HepG2 (cell line): ENCODE data around the gene EID3. TPM values are rescaled to one million over a fixed set of nuclear protein-coding genes. Genes with fewer than 3 reads are reported as not detected.

ENCODE experiments used
- AGO1 ChIP-seq: fragments of 200-400 bp; formaldehyde crosslinking; IDR thresholded peaks from 2 replicates; pipeline ENCODE4 v1.6.1; 2017; ENCODE audit warnings: mild to moderate bottlenecking, low read depth, low read length, moderate library complexity; ENCODE audit not compliant: poor library complexity, severe bottlenecking
- ARID4A ChIP-seq: sonication (generic); formaldehyde crosslinking; IDR thresholded peaks from 2 replicates; pipeline ENCODE4 v1.5.0; 2020; ENCODE audit warnings: mild to moderate bottlenecking, missing genetic modification reagents, borderline replicate concordance
- GFI1 ChIP-seq: sonication (generic); formaldehyde crosslinking; IDR thresholded peaks from 2 replicates; pipeline ENCODE4 v1.5.0; 2020; ENCODE audit warnings: missing genetic modification reagents, mild to moderate bottlenecking, borderline replicate concordance
- HMG20B ChIP-seq: conservative IDR thresholded peaks from 2 replicates; pipeline ENCODE4 v1.6.1; 2016; ENCODE audit warnings: missing genetic modification reagents, missing compliant biosample characterization
- KDM4B ChIP-seq: sonication (generic); formaldehyde crosslinking; IDR thresholded peaks from 2 replicates; pipeline ENCODE4 v1.4.0; 2020; ENCODE audit warnings: missing genetic modification reagents
- MAX ChIP-seq: IDR thresholded peaks from 2 replicates; pipeline ENCODE4 v1.6.1; 2012; ENCODE audit warnings: inconsistent platforms
- NFE2L1 ChIP-seq: sonication (generic); formaldehyde crosslinking; IDR thresholded peaks from 2 replicates; pipeline ENCODE4 v1.4.0; 2020; ENCODE audit warnings: missing genetic modification reagents, mild to moderate bottlenecking, borderline replicate concordance
- NKX3-1 ChIP-seq: sonication (generic); formaldehyde crosslinking; IDR thresholded peaks from 2 replicates; pipeline ENCODE4 v1.5.0; 2020; ENCODE audit warnings: missing genetic modification reagents
- NR1H2 ChIP-seq: sonication (generic); formaldehyde crosslinking; IDR thresholded peaks from 2 replicates; pipeline ENCODE4 v1.8.1; 2022; ENCODE audit warnings: low read depth, missing genetic modification reagents, borderline replicate concordance
- RBFOX2 ChIP-seq: fragments of 200-400 bp; formaldehyde crosslinking; IDR thresholded peaks from 2 replicates; pipeline ENCODE4 v1.6.1; 2017; ENCODE audit warnings: low read depth, mild to moderate bottlenecking, low read length
- SALL2 ChIP-seq: sonication (generic); formaldehyde crosslinking; IDR thresholded peaks from 2 replicates; pipeline ENCODE4 v1.8.1; 2023; ENCODE audit warnings: mild to moderate bottlenecking, missing genetic modification reagents, inconsistent platforms
- THYN1 ChIP-seq: sonication (generic); formaldehyde crosslinking; IDR thresholded peaks from 2 replicates; pipeline ENCODE4 v1.8.1; 2023; ENCODE audit warnings: low read depth, mild to moderate bottlenecking, moderate library complexity, missing genetic modification reagents, borderline replicate concordance
- ZEB1 ChIP-seq: IDR thresholded peaks from 2 replicates; pipeline ENCODE4 v1.6.1; 2012; ENCODE audit warnings: mild to moderate bottlenecking, low read depth, inconsistent platforms; ENCODE audit not compliant: insufficient replicate concordance
- ZMYM2 ChIP-seq: sonication (generic); formaldehyde crosslinking; IDR thresholded peaks from 2 replicates; pipeline ENCODE4 v1.8.0; 2022; ENCODE audit warnings: mild to moderate bottlenecking, missing genetic modification reagents
- ZNF10 ChIP-seq: sonication (generic); formaldehyde crosslinking; IDR thresholded peaks from 2 replicates; pipeline ENCODE4 v1.4.0; 2020; ENCODE audit warnings: mild to moderate bottlenecking, low read depth, missing genetic modification reagents, borderline replicate concordance
- ZNF280D ChIP-seq: sonication (generic); formaldehyde crosslinking; IDR thresholded peaks from 2 replicates; pipeline ENCODE4 v1.5.1; 2020; ENCODE audit warnings: mild to moderate bottlenecking, missing genetic modification reagents
- ZNF367 ChIP-seq: sonication (generic); formaldehyde crosslinking; IDR thresholded peaks from 2 replicates; pipeline ENCODE4 v1.4.0; 2020; ENCODE audit warnings: missing genetic modification reagents, borderline replicate concordance
- ZNF432 ChIP-seq: sonication (generic); formaldehyde crosslinking; IDR thresholded peaks from 2 replicates; pipeline ENCODE4 v1.5.0; 2020; ENCODE audit warnings: missing genetic modification reagents, mild to moderate bottlenecking, borderline replicate concordance
- ZNF644 ChIP-seq: IDR thresholded peaks from 2 replicates; pipeline ENCODE4 v1.6.1; 2016; ENCODE audit warnings: low read depth
- ZNF784 ChIP-seq: sonication (generic); formaldehyde crosslinking; IDR thresholded peaks from 2 replicates; pipeline ENCODE4 v1.5.1; 2020; ENCODE audit warnings: missing genetic modification reagents, mild to moderate bottlenecking, borderline replicate concordance
- polyA plus RNA-seq, 8 experiments: library from polyadenylated mRNA; depleted of rRNA in 3 of 8; stranded (reverse) in 7 of 8; unstranded in 1 of 8; fragments of >200 nt; fragmentation: Illumina TruSeq in 4 of 8; extraction: Trizol in 4 of 8; gene quantifications; 2 replicates each; pipeline versions ENCODE4 v1.2.1 to v1.2.3, GENCODE V29; 2011 to 2016; ENCODE audit warnings: low read depth in 4 of 8, missing spikeins in 1 of 8, mixed read lengths in 1 of 8; ENCODE audit not compliant: insufficient read depth in 1 of 8
- total RNA-seq, 5 experiments: library from RNA; depleted of rRNA; stranded (reverse); fragments of >200 nt; fragmentation: Illumina TruSeq; extraction: Trizol; gene quantifications; 2 replicates each; pipeline ENCODE4 v1.2.3, GENCODE V29; 2016; ENCODE audit warnings: low read depth in 1 of 5

The EID3 gene
- total and polyA plus RNA-seq, 2 of the 13 experiments (the other 11 are each of a cell fraction or from before 2014, with no cell fraction given), result 0.38 to 4.5 TPM

- TF ChIP-seq ZEB1, result no peak
- TF ChIP-seq ARID4A, result peak; percentile 86; the same call in 1 of the 2 replicates
- no peak for TF ChIP-seq ZNF280D (CRISPR knock-in tag)
- no peak for TF ChIP-seq AGO1
- no peak; the same call in 1 of the 2 replicates for TF ChIP-seq GFI1 (CRISPR knock-in tag)
- TF ChIP-seq NKX3-1, result no peak
- no peak for TF ChIP-seq ZNF644
- TF ChIP-seq RBFOX2, result peak; percentile 86
- TF ChIP-seq ZNF367 (CRISPR knock-in tag), result no peak
- TF ChIP-seq THYN1, result no peak
- TF ChIP-seq HMG20B, result no peak
- TF ChIP-seq ZNF784 (CRISPR knock-in tag), result no peak
- no peak for TF ChIP-seq SALL2 (CRISPR knock-in tag)
- peak; percentile 96; the same call in 1 of the 2 replicates for TF ChIP-seq NFE2L1 (CRISPR knock-in tag)
- no peak for TF ChIP-seq ZMYM2 (CRISPR knock-in tag)
- peak; percentile 74 for TF ChIP-seq MAX
- TF ChIP-seq ZNF432 (CRISPR knock-in tag), result no peak
- no peak for TF ChIP-seq KDM4B
- no peak for TF ChIP-seq ZNF10 (CRISPR knock-in tag)
- no peak for TF ChIP-seq NR1H2 (CRISPR knock-in tag)
These were observed 16.7 kb upstream of the EID3 start (continued) for GRCh38 chr12:104286516-104287482.
